ENCODE data around the gene TRAPPC3L.
A peak's percentile ranks its signal among the peaks of the same experiment; 100 is the strongest.

The TRAPPC3L gene

GRCh38 chr6:116545651-116546050 lies at the start of gene TRAPPC3L:
TSS of gene TRAPPC3L (minus strand) at chr6:116545684. CDS start at chr6:116545514, 170 bp downstream.
- no peak for DNase-seq

- DNase-seq = no peak
These were observed 49.8 kb upstream of the TRAPPC3L start for GRCh38 chr6:116595247-116595646.

- no peak for DNase-seq
These were observed 41.3 kb upstream of the TRAPPC3L start for GRCh38 chr6:116586738-116587137.

GRCh38 chr6:116586276-116586675 lies 40.8 kb upstream of the TRAPPC3L start:
- no peak for DNase-seq

- no peak for DNase-seq
These were observed 34.7 kb upstream of the TRAPPC3L start for GRCh38 chr6:116580198-116580597.

- no peak for DNase-seq
These were observed 33.7 kb upstream of the TRAPPC3L start for GRCh38 chr6:116579143-116579542.

GRCh38 chr6:116578335-116578734 lies 32.9 kb upstream of the TRAPPC3L start:
- no peak for DNase-seq

GRCh38 chr6:116577486-116577885 lies 32.0 kb upstream of the TRAPPC3L start:
- DNase-seq = no peak

- DNase-seq = no peak
These were observed 29.7 kb upstream of the TRAPPC3L start for GRCh38 chr6:116575227-116575626.

- peak; percentile 2 for DNase-seq
These were observed 26.7 kb upstream of the TRAPPC3L start for GRCh38 chr6:116572162-116572561.

- no peak for DNase-seq
These were observed 26.2 kb upstream of the TRAPPC3L start for GRCh38 chr6:116571683-116572000.

- DNase-seq = peak; percentile 99
These were observed 25.6 kb upstream of the TRAPPC3L start, which contains the start of gene RWDD1 for GRCh38 chr6:116570856-116571682. TSS of gene RWDD1 (plus strand) at chr6:116571504. CDS start at chr6:116571583, 79 bp downstream.

GRCh38 chr6:116568821-116569755 lies 23.6 kb upstream of the TRAPPC3L start:
- DNase-seq = peak; percentile 3

- DNase-seq = no peak
These were observed 22.6 kb upstream of the TRAPPC3L start for GRCh38 chr6:116568111-116568510.

GRCh38 chr6:116564921-116565872 lies 19.7 kb upstream of the TRAPPC3L start:
- no peak for DNase-seq

- no peak for DNase-seq
These were observed 18.8 kb upstream of the TRAPPC3L start for GRCh38 chr6:116564311-116564710.

GRCh38 chr6:116563830-116564229 lies 18.3 kb upstream of the TRAPPC3L start:
- no peak for DNase-seq

GRCh38 chr6:116562614-116563013 lies 17.1 kb upstream of the TRAPPC3L start:
- no peak for DNase-seq

GRCh38 chr6:116562019-116562403 lies 16.5 kb upstream of the TRAPPC3L start:
- DNase-seq = no peak

- peak; percentile 39 for DNase-seq
These were observed 16.0 kb upstream of the TRAPPC3L start for GRCh38 chr6:116561377-116562018.

- DNase-seq = no peak
These were observed 14.6 kb upstream of the TRAPPC3L start for GRCh38 chr6:116560130-116560529.

- no peak for DNase-seq
These were observed 12.4 kb upstream of the TRAPPC3L start for GRCh38 chr6:116557893-116558292.

Data from MV-4-11 (cell line).